DOHH2 (cell line): ENCODE measurements around the gene SHISA8.
A peak's percentile ranks its signal among the peaks of the same experiment; 100 is the strongest.

Experiments
- H3F3A ChIP-seq: fragments of 200-600 bp; sonication (generic), shearing (Covaris generic); 2 replicates; pipeline ENCODE4 v1.6.0; 2016; ENCODE audit warnings: antibody characterized with exemption, mild to moderate bottlenecking; ENCODE audit not compliant: control insufficient read depth, insufficient read depth
- H3K27ac ChIP-seq: fragments of 200-600 bp; sonication (generic); 2 replicates; pipeline ENCODE4 v1.5.1; 2014; ENCODE audit warnings: low read depth, mild to moderate bottlenecking, low read length, moderate library complexity
- H3K27me3 ChIP-seq: fragments of 200-600 bp; sonication (generic); 2 replicates; pipeline ENCODE4 v1.6.1; 2014; ENCODE audit warnings: mild to moderate bottlenecking, low read length, mixed read lengths; ENCODE audit not compliant: control insufficient read depth
- H3K36me3 ChIP-seq: fragments of 200-600 bp; sonication (generic); 2 replicates; pipeline ENCODE4 v1.6.1; 2014; ENCODE audit warnings: mild to moderate bottlenecking, low read length, moderate library complexity, mixed read lengths; ENCODE audit not compliant: control insufficient read depth
- H3K4me1 ChIP-seq: fragments of 200-600 bp; sonication (generic); 2 replicates; pipeline ENCODE4 v1.6.1; 2014; ENCODE audit warnings: mild to moderate bottlenecking, low read length, mixed read lengths; ENCODE audit not compliant: control insufficient read depth
- H3K4me2 ChIP-seq: fragments of 200-600 bp; sonication (generic); 2 replicates; pipeline ENCODE4 v1.6.0; 2014; ENCODE audit warnings: mild to moderate bottlenecking, low read length, moderate library complexity
- H3K4me3 ChIP-seq: fragments of 200-600 bp; sonication (generic); 2 replicates; pipeline ENCODE4 v1.5.1; 2014; ENCODE audit warnings: mild to moderate bottlenecking, low read length, mixed read lengths
- H3K79me2 ChIP-seq: fragments of 200-600 bp; sonication (generic); 2 replicates; pipeline ENCODE4 v1.6.1; 2014; ENCODE audit warnings: mild to moderate bottlenecking, low read length, mixed read lengths; ENCODE audit not compliant: control insufficient read depth
- H3K9me2 ChIP-seq: fragments of 200-600 bp; sonication (generic); replicated peaks from 2 replicates; pipeline ENCODE4 v1.6.1; 2014; ENCODE audit warnings: mild to moderate bottlenecking, low read length, mixed read lengths; ENCODE audit not compliant: control insufficient read depth
- H3K9me3 ChIP-seq: fragments of 200-600 bp; sonication (generic); 2 replicates; pipeline ENCODE4 v1.6.1; 2014; ENCODE audit warnings: antibody characterized with exemption, low read length, mixed read lengths; ENCODE audit not compliant: control insufficient read depth, insufficient read depth
- H4K20me1 ChIP-seq: fragments of 200-600 bp; sonication (generic); 2 replicates; pipeline ENCODE4 v1.6.0; 2014; ENCODE audit warnings: low read depth, mild to moderate bottlenecking, antibody characterized with exemption, low read length, moderate library complexity; ENCODE audit not compliant: control insufficient read depth, insufficient read depth
- EZH2phosphoT487 ChIP-seq: fragments of 200-600 bp; sonication (generic); IDR thresholded peaks from 2 replicates; pipeline ENCODE4 v1.6.1; 2017; ENCODE audit warnings: borderline replicate concordance, mild to moderate bottlenecking, antibody characterized with exemption, low read length, moderate library complexity, mixed read lengths
- TF ChIP-seq, protein P1 (sequence below): fragments of 200-600 bp; sonication (generic); IDR thresholded peaks from one replicate; pipeline ENCODE4 v1.5.1; 2014; ENCODE audit warnings: antibody characterized with exemption, mild to moderate bottlenecking, low read depth, low read length; ENCODE audit not compliant: poor library complexity, severe bottlenecking

The SHISA8 gene

DNA sequence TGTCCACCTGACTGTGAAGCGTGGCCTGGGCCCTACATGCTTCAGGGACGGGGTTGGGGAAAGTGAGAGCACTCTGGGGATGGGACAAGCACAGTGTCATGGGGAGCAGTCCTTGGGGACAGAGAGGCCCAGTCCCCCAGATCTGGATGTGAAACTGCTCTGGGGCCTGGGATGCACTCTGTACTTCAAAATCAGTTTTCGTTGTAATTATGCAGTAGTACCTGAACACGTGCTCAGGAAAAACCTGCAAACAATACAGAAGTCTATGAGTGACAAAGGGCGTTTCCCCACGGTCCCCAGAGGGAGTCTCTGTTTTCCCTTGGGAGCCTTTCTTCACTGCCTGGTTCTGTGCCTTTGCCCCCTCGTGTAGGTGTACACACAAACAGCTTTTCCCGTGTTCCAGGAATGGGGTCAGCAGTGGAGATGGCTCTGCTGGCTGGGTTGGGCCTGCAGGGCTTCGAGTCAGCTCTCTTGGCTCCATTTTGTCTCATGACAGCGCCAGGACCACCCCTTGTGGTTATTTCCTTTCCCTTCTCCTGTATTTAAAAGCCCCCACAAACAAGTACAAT lies 16.9 kb upstream of the SHISA8 start:
- H3K27ac ChIP-seq: peak overlapping the region; percentile 95
- peaks cover 46% of the 10 kb centered on the region for H3F3A ChIP-seq
- TF ChIP-seq EZH2phosphoT487: no peak
- TF ChIP-seq, protein P1, sequence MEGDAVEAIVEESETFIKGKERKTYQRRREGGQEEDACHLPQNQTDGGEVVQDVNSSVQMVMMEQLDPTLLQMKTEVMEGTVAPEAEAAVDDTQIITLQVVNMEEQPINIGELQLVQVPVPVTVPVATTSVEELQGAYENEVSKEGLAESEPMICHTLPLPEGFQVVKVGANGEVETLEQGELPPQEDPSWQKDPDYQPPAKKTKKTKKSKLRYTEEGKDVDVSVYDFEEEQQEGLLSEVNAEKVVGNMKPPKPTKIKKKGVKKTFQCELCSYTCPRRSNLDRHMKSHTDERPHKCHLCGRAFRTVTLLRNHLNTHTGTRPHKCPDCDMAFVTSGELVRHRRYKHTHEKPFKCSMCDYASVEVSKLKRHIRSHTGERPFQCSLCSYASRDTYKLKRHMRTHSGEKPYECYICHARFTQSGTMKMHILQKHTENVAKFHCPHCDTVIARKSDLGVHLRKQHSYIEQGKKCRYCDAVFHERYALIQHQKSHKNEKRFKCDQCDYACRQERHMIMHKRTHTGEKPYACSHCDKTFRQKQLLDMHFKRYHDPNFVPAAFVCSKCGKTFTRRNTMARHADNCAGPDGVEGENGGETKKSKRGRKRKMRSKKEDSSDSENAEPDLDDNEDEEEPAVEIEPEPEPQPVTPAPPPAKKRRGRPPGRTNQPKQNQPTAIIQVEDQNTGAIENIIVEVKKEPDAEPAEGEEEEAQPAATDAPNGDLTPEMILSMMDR: peak; percentile 52
- no peaks in the 10 kb centered on the region for H3K27me3 ChIP-seq
- peaks cover 52% of the 10 kb centered on the region for H3K36me3 ChIP-seq
- no peaks in the 10 kb centered on the region for H3K9me2 ChIP-seq
- H3K4me3 ChIP-seq: peak overlapping the region; percentile 52
- peaks cover 29% of the 10 kb centered on the region for H3K79me2 ChIP-seq
- H3K4me2 ChIP-seq: peak overlapping the region; percentile 87
- H4K20me1 ChIP-seq: no peaks in the 10 kb centered on the region
- H3K9me3 ChIP-seq: no peaks in the 10 kb centered on the region
- H3K4me1 ChIP-seq: peaks cover 100% of the 10 kb centered on the region

DNA sequence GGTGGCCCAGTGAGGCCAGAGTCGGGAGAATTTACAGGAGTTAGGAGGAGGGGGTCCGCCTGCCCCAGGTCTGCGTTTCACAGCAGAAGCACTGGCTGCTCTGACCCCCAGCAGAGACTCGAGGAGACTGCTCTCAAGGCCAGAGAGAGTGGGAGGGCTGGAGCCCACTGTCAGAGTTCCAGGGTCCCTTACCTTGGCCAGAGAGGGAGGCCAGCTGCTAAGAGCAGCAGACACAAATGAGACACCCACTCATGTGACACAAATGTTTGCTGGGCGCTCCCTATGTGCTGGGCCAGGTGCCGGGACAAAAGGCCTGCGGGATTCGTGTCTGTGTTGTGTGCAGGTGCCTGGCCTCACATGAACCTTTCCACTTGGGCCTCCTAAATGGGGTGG lies 14.5 kb upstream of the SHISA8 start:
- Histone ChIP-seq H4K20me1 (0 out of 2 replicates have a peak, but pooled peaks cover 3% of the 10 kb centered on the region), H3K27ac (peak overlapping the region; percentile 86), H3K27me3 (no peaks in the 10 kb centered on the region), H3F3A (peaks cover 36% of the 10 kb centered on the region), H3K9me2 (no peaks in the 10 kb centered on the region), H3K79me2 (peaks cover 36% of the 10 kb centered on the region), H3K4me2 (peak overlapping the region; percentile 85), H3K36me3 (peaks cover 47% of the 10 kb centered on the region), H3K9me3 (no peaks in the 10 kb centered on the region), H3K4me3 (peak overlapping the region; percentile 16; the same call in 1 of the 2 replicates), H3K4me1 (peaks cover 89% of the 10 kb centered on the region)
- TF ChIP-seq, protein P1: no peak
- no peak for TF ChIP-seq EZH2phosphoT487

- H3K36me3 ChIP-seq: peaks cover 44% of the 10 kb centered on the region
- H3K27ac ChIP-seq: peak overlapping the region; percentile 86
- peaks cover 35% of the 10 kb centered on the region for H3F3A ChIP-seq
- H4K20me1 ChIP-seq: 0 out of 2 replicates have a peak, but pooled peaks cover 3% of the 10 kb centered on the region
- TF ChIP-seq EZH2phosphoT487: no peak
- TF ChIP-seq, protein P1: no peak
- peak overlapping the region; percentile 85 for H3K4me2 ChIP-seq
- peak overlapping the region; percentile 16; the same call in 1 of the 2 replicates for H3K4me3 ChIP-seq
- H3K9me3 ChIP-seq: no peaks in the 10 kb centered on the region
- H3K79me2 ChIP-seq: peaks cover 34% of the 10 kb centered on the region
- H3K27me3 ChIP-seq: no peaks in the 10 kb centered on the region
- H3K9me2 ChIP-seq: no peaks in the 10 kb centered on the region
- peaks cover 89% of the 10 kb centered on the region for H3K4me1 ChIP-seq
These were observed 13.9 kb upstream of the SHISA8 start for GRCh38 chr22:41928593-41929417.
